ENCODE data around the gene R3HDM1. TPM values are rescaled to one million over a fixed set of nuclear protein-coding genes. Genes with fewer than 3 reads are reported as not detected.
"Not testable (repeated sequence)": the region's sequence is repeated elsewhere in the genome, so short reads cannot be mapped to it uniquely, and the experiment has no call there.

R3HDM1 gene
- total and polyA plus RNA-seq, 2 donors, result 17.4 to 19.3 TPM

GRCh38 chr2:135512099-135512498 is 19.2 kb upstream of the R3HDM1 start:
- Histone ChIP-seq H3K4me3 (ENCODE audit: low read length in 2 of 2) (no peak overlapping the region), H3K9me3 (ENCODE audit: control insufficient read depth in 2 of 2, insufficient read depth in 1 of 2, low read length in 1 of 2) (no peaks in the 10 kb centered on the region), H3K27ac (ENCODE audit: low read depth in 1 of 2, low read length in 1 of 2) (no peak overlapping the region), H3K4me1 (ENCODE audit: control insufficient read depth in 2 of 2, insufficient read depth in 2 of 2, low read length in 2 of 2) (no peaks in the 10 kb centered on the region), H3K36me3 (ENCODE audit: control insufficient read depth in 2 of 2, insufficient read depth in 2 of 2, low read length in 1 of 2) (peaks cover 0 to 4% of the 10 kb centered on the region in 2 donors), H3K27me3 (ENCODE audit: control insufficient read depth in 2 of 2, insufficient read depth in 1 of 2, low read length in 1 of 2) (no peaks in the 10 kb centered on the region)
- WGBS, result over 99% methylated on average over 2 of the region's 2 CpGs
- no peak for DNase-seq (ENCODE audit: low read depth in 6 of 9, low spot score in 9 of 9)

- no peak for DNase-seq (ENCODE audit: low read depth in 6 of 9, low spot score in 9 of 9)
- peaks cover 0 to 11% of the 10 kb centered on the region in 2 donors for H3K4me1 ChIP-seq (ENCODE audit: control insufficient read depth in 2 of 2, insufficient read depth in 2 of 2, low read length in 2 of 2)
- peaks cover 0 to 3% of the 10 kb centered on the region in 2 donors for H3K36me3 ChIP-seq (ENCODE audit: control insufficient read depth in 2 of 2, insufficient read depth in 2 of 2, low read length in 1 of 2)
- WGBS, result 100% methylated on average over 1 of the region's 1 CpG
- peaks cover 0 to 3% of the 10 kb centered on the region in 2 donors for H3K9me3 ChIP-seq (ENCODE audit: control insufficient read depth in 2 of 2, insufficient read depth in 1 of 2, low read length in 1 of 2)
- no peak overlapping the region for H3K27ac ChIP-seq (ENCODE audit: low read depth in 1 of 2, low read length in 1 of 2)
- no peaks in the 10 kb centered on the region for H3K27me3 ChIP-seq (ENCODE audit: control insufficient read depth in 2 of 2, insufficient read depth in 1 of 2, low read length in 1 of 2)
- no peak overlapping the region for H3K4me3 ChIP-seq (ENCODE audit: low read length in 2 of 2)
Measured at GRCh38 chr2:135525786-135526185, 5.5 kb upstream of the R3HDM1 start.

- no peaks in the 10 kb centered on the region for H3K27me3 ChIP-seq (ENCODE audit: control insufficient read depth in 2 of 2, insufficient read depth in 1 of 2, low read length in 1 of 2)
- WGBS, result 100% methylated on average over 3 of the region's 3 CpGs
- no peaks in the 10 kb centered on the region for H3K9me3 ChIP-seq (ENCODE audit: control insufficient read depth in 2 of 2, insufficient read depth in 1 of 2, low read length in 1 of 2)
- no peak overlapping the region for H3K4me3 ChIP-seq (ENCODE audit: low read length in 2 of 2)
- no peak overlapping the region for H3K27ac ChIP-seq (ENCODE audit: low read depth in 1 of 2, low read length in 1 of 2)
- no peaks in the 10 kb centered on the region for H3K36me3 ChIP-seq (ENCODE audit: control insufficient read depth in 2 of 2, insufficient read depth in 2 of 2, low read length in 1 of 2)
- no peak for DNase-seq (ENCODE audit: low read depth in 6 of 9, low spot score in 9 of 9)
- peaks cover 4 to 12% of the 10 kb centered on the region in 2 donors for H3K4me1 ChIP-seq (ENCODE audit: control insufficient read depth in 2 of 2, insufficient read depth in 2 of 2, low read length in 2 of 2)
Measured at GRCh38 chr2:135528006-135528405, 3.3 kb upstream of the R3HDM1 start.

- Histone ChIP-seq H3K36me3 (ENCODE audit: control insufficient read depth in 2 of 2, insufficient read depth in 2 of 2, low read length in 1 of 2) (no peaks in the 10 kb centered on the region), H3K4me3 (ENCODE audit: low read length in 2 of 2) (peak within 1 kb of the TSS; percentile 68 to 86), H3K4me1 (ENCODE audit: control insufficient read depth in 2 of 2, insufficient read depth in 2 of 2, low read length in 2 of 2) (peaks cover 9 to 18% of the 10 kb centered on the region in 2 donors), H3K9me3 (ENCODE audit: control insufficient read depth in 2 of 2, insufficient read depth in 1 of 2, low read length in 1 of 2) (no peaks in the 10 kb centered on the region), H3K27me3 (ENCODE audit: control insufficient read depth in 2 of 2, insufficient read depth in 1 of 2, low read length in 1 of 2) (no peaks in the 10 kb centered on the region), H3K27ac (ENCODE audit: low read depth in 1 of 2, low read length in 1 of 2) (peak within 1 kb of the TSS; percentile 93 to 97)
- peak; percentile 92 to 99 (median 98) for DNase-seq (ENCODE audit: low read depth in 6 of 9, low spot score in 9 of 9)
- WGBS, result under 1% methylated on average over 46 of the region's 46 CpGs
Measured at GRCh38 chr2:135530313-135531230, 712 bp upstream of the R3HDM1 start, which contains the start of gene ZRANB3. ZRANB3 (minus strand) TSS chr2:135531218.

- peak overlapping the region; percentile 3 to 86 for H3K4me3 ChIP-seq (ENCODE audit: low read length in 2 of 2)
- H3K36me3 ChIP-seq (ENCODE audit: control insufficient read depth in 2 of 2, insufficient read depth in 2 of 2, low read length in 1 of 2), result peaks cover 0 to 3% of the 10 kb centered on the region in 2 donors
- no peaks in the 10 kb centered on the region for H3K27me3 ChIP-seq (ENCODE audit: control insufficient read depth in 2 of 2, insufficient read depth in 1 of 2, low read length in 1 of 2)
- H3K9me3 ChIP-seq (ENCODE audit: control insufficient read depth in 2 of 2, insufficient read depth in 1 of 2, low read length in 1 of 2), result no peaks in the 10 kb centered on the region
- 74% methylated on average over 3 of the region's 3 CpGs for whole genome bisulfite sequencing
- H3K4me1 ChIP-seq (ENCODE audit: control insufficient read depth in 2 of 2, insufficient read depth in 2 of 2, low read length in 2 of 2), result peaks cover 9 to 18% of the 10 kb centered on the region in 2 donors
- no peak overlapping the region for H3K27ac ChIP-seq (ENCODE audit: low read depth in 1 of 2, low read length in 1 of 2)
- DNase-seq (ENCODE audit: low read depth in 6 of 9, low spot score in 9 of 9), result no peak
Measured at GRCh38 chr2:135532581-135532980, 1.3 kb downstream of the R3HDM1 start.

GRCh38 chr2:135533545-135533944 is 2.3 kb downstream of the R3HDM1 start:
- not testable (repeated sequence) for H3K4me3 ChIP-seq (ENCODE audit: low read length in 2 of 2); DNase-seq (ENCODE audit: low read depth in 6 of 9, low spot score in 9 of 9); H3K9me3 ChIP-seq (ENCODE audit: control insufficient read depth in 2 of 2, insufficient read depth in 1 of 2, low read length in 1 of 2); H3K27me3 ChIP-seq (ENCODE audit: control insufficient read depth in 2 of 2, insufficient read depth in 1 of 2, low read length in 1 of 2); H3K36me3 ChIP-seq (ENCODE audit: control insufficient read depth in 2 of 2, insufficient read depth in 2 of 2, low read length in 1 of 2); H3K27ac ChIP-seq (ENCODE audit: low read depth in 1 of 2, low read length in 1 of 2)
- peaks cover 9 to 18% of the 10 kb centered on the region in 2 donors for H3K4me1 ChIP-seq (ENCODE audit: control insufficient read depth in 2 of 2, insufficient read depth in 2 of 2, low read length in 2 of 2)
- 98% methylated on average over 15 of the region's 15 CpGs for WGBS

- no peak overlapping the region for H3K4me3 ChIP-seq (ENCODE audit: low read length in 2 of 2)
- no peaks in the 10 kb centered on the region for H3K36me3 ChIP-seq (ENCODE audit: control insufficient read depth in 2 of 2, insufficient read depth in 2 of 2, low read length in 1 of 2)
- H3K27ac ChIP-seq (ENCODE audit: low read depth in 1 of 2, low read length in 1 of 2), result no peak overlapping the region
- H3K9me3 ChIP-seq (ENCODE audit: control insufficient read depth in 2 of 2, insufficient read depth in 1 of 2, low read length in 1 of 2), result no peaks in the 10 kb centered on the region
- DNase-seq (ENCODE audit: low read depth in 6 of 9, low spot score in 9 of 9), result no peak
- 93% methylated on average over 3 of the region's 3 CpGs for WGBS
- no peaks in the 10 kb centered on the region for H3K4me1 ChIP-seq (ENCODE audit: control insufficient read depth in 2 of 2, insufficient read depth in 2 of 2, low read length in 2 of 2)
- H3K27me3 ChIP-seq (ENCODE audit: control insufficient read depth in 2 of 2, insufficient read depth in 1 of 2, low read length in 1 of 2), result no peaks in the 10 kb centered on the region
Measured at GRCh38 chr2:135546436-135546835, 15.2 kb downstream of the R3HDM1 start.

- no peak for DNase-seq (ENCODE audit: low read depth in 6 of 9, low spot score in 9 of 9)
- Histone ChIP-seq H3K27me3 (ENCODE audit: control insufficient read depth in 2 of 2, insufficient read depth in 1 of 2, low read length in 1 of 2) (no peaks in the 10 kb centered on the region), H3K27ac (ENCODE audit: low read depth in 1 of 2, low read length in 1 of 2) (no peak overlapping the region)
Measured at GRCh38 chr2:135547311-135547710, 16.0 kb downstream of the R3HDM1 start.

GRCh38 chr2:135551356-135551755 is 20.1 kb downstream of the R3HDM1 start:
- H3K4me1 ChIP-seq (ENCODE audit: control insufficient read depth in 2 of 2, insufficient read depth in 2 of 2, low read length in 2 of 2), result no peaks in the 10 kb centered on the region
- H3K27ac ChIP-seq (ENCODE audit: low read depth in 1 of 2, low read length in 1 of 2), result no peak overlapping the region
- no peak overlapping the region for H3K4me3 ChIP-seq (ENCODE audit: low read length in 2 of 2)
- H3K36me3 ChIP-seq (ENCODE audit: control insufficient read depth in 2 of 2, insufficient read depth in 2 of 2, low read length in 1 of 2), result peaks cover 0 to 6% of the 10 kb centered on the region in 2 donors
- no peaks in the 10 kb centered on the region for H3K27me3 ChIP-seq (ENCODE audit: control insufficient read depth in 2 of 2, insufficient read depth in 1 of 2, low read length in 1 of 2)
- WGBS, result 98% methylated on average over 5 of the region's 5 CpGs
- DNase-seq (ENCODE audit: low read depth in 6 of 9, low spot score in 9 of 9), result no peak
- H3K9me3 ChIP-seq (ENCODE audit: control insufficient read depth in 2 of 2, insufficient read depth in 1 of 2, low read length in 1 of 2), result no peaks in the 10 kb centered on the region

More at GRCh38 chr2:135547311-135547710, 16.0 kb downstream of the R3HDM1 start:
- H3K4me1 ChIP-seq (ENCODE audit: control insufficient read depth in 2 of 2, insufficient read depth in 2 of 2, low read length in 2 of 2), result no peaks in the 10 kb centered on the region
- no peak overlapping the region for H3K4me3 ChIP-seq (ENCODE audit: low read length in 2 of 2)
- H3K9me3 ChIP-seq (ENCODE audit: control insufficient read depth in 2 of 2, insufficient read depth in 1 of 2, low read length in 1 of 2), result no peaks in the 10 kb centered on the region
- no peaks in the 10 kb centered on the region for H3K36me3 ChIP-seq (ENCODE audit: control insufficient read depth in 2 of 2, insufficient read depth in 2 of 2, low read length in 1 of 2)
- 100% methylated on average over 3 of the region's 3 CpGs for WGBS
